Pericardium fibroblast (primary cell): ENCODE measurements around the gene ZNRF1. TPM values are rescaled to one million over a fixed set of nuclear protein-coding genes. Genes with fewer than 3 reads are reported as not detected.

ENCODE experiments used
- total RNA-seq: library from RNA; depleted of rRNA; stranded (reverse); fragments of >200 nt; gene quantifications from 2 replicates; pipeline ENCODE4 v1.2.3, GENCODE V29; 2015

ZNRF1 gene
- total RNA-seq: 17.9 and 21.3 TPM in 2 replicates

DNA sequence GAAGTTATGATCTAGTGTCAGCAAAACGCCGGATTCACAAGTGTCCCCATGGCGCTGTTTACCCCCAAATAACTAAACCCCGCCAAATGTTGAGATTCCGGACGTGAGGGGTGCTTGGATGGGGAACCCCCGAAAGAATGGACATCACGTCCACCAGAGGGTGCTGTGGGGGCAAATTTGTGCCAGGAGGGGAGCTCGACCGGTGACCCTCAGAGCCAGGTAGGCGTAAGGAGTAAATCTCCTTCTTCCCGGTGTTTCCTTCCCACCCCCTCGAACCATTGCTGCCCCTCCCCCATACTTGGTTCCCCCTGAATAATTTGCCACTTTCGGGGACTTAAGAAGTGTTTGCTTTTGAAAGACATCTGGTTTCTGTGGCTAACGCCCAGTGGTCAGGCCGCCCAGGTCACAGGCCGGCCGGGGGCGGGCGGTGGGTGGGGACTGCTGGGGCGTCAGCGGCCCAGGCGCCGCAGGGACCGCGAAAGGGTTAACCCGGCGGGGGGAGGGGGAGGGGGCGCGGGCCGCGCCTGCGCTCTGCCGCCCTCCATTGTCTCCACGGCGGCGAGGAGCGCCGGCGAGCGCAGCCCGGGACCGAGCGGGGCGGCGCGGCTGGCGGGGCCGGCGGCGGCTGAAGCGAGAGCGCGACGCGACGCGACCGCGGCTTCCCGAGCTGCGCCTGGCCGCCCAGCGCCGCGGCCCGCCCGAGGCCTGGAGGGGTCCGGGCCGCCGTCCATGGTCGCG is at the start of gene ZNRF1:
ZNRF1 (plus strand) TSS at position 544 of the 738 bp plus-strand sequence. CDS start 648 bp downstream, outside the sequence.

DNA sequence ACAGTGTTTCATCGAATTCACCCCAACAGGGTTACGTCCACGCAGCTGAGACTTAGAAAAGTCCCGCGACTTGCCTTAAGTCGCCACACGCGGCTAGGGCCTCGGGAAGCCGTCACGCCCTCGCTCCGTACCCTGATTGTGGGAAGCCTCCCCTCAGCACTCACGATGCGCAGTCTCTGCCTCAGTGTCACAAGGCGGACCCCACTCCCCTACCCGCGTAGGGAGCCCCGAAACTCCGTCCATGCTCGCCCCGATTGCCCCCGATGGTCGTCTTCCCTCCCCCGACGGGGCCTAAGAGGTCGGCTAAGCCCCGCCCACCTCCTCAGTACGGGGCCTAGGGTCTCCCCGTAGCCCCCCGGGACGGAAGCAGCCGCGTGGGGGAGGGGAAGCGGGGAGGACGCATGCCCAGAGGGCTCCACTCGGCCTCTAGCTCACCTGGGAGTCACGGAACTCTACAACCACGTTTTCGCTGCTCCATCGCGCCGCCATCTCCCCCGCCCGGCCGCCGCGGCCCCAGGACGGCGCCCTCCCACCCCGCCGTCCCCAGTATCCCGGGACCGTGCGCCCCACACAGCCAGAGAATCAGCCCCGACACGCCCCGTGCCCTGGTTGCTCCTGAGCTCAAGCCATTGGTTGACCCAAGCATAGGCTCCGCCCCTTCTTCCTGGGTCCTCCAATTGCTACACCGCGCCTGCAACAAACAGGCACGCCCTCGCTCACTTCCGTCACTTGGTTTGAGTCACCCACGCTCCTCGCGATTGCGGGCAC is 14.1 kb upstream of the ZNRF1 start, which contains the start of gene WDR59:
WDR59 (minus strand) TSS at position 595 of the 768 bp plus-strand sequence; CDS start at position 489, 106 bp downstream.

DNA sequence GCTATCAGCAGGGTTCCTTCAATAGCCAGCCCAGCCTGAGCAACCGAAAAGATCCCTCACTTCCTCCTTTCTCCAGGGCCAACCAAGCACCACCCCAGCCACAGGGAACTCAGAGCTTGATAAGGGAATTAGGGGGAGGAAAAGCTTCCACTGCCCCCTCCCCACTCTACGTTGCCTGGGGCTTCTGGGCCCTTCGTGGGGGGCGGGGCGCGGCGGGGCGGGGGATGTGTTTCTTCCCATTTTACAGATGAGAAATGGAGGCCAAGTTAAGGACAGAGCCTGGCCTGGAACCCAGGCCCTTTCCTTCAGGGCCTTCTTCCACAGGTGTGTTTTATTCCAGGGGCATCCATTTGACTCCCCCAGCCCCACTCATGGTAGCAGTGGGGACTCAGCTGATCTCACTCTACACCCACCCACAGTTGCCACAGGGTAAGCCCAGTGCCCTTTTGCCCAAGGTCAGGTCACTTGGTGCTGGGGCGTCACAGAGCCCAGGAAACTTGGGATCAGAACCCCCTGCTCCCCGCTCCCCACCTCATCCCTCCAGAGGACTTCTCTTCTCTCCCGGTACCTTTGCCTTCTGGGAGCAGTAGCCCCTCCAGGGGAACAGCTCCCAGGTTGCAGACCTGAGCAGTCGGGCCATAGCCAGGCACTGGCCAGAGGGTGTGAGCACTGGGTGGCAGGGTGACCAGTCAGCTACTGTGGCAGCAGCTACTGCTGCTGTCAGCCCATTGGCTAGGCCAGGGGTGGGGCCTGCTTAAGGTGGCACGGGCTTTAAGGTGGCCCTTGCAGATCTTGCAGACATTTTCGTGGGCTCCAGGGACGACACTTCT is 117.5 kb downstream of the ZNRF1 start, which contains the start of gene LDHD:
LDHD (minus strand) TSS at position 700 of the 830 bp plus-strand sequence; CDS start at position 640, 60 bp downstream.

DNA sequence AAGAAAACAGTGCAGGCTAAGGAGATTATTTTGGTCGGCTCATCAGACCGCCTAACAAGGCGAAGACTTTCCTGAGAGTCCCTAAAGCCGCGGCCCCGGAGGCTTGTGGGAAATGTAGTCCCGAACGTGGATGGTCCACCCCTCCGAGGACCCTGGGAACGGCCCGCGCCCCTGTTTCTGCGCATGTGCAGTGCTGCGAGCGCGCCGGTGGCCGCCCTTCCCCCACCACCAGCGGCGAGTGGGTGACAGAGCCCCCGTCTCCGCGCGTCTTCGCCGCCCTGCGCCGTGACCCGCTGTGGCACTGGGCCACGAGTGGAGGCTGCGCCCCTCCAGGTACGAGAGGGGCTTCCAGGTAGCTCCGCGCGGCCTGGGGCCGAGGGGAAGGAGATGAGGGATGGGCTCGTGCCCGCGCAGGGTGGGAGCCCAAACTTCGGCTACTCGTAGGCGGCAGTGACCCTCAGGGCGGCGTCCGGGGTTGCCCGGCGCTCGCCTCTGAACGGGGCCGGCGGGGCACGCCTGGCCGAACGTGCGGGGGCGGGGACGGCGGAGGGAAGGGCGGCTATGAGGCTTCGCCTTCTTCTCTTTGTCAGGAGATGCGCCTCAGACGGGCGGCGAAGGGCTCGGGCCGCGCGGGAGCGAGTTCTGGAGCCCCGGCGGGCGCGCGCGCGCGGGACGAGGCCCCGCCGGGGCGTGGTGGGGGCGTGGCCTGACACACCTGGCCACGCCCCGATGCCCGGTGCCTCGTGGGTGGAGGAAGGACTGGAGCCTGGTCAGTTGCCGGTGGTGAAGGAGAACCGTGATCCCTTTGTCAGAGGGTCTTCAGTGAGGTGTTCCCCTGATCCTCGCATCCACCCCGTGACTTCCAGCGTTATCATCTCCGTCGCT is 149.7 kb downstream of the ZNRF1 start, which contains the start of gene ZFP1:
ZFP1 (plus strand) TSS at position 214 of the 885 bp plus-strand sequence. CDS start 4,428 bp downstream, outside the sequence.

Other genes with a start within 250 kb of the ZNRF1 start
- gene FA2H, start 224.2 kb upstream of the ZNRF1 start, total RNA-seq: not detected in 2 replicates
- gene WDR59, start 13.9 kb upstream of the ZNRF1 start, total RNA-seq: 12.2 and 15.2 TPM in 2 replicates
- 1.4 and 1.5 TPM in 2 replicates for gene LDHD, start 117.8 kb downstream of the ZNRF1 start, total RNA-seq
- gene ZFP1, start 149.5 kb downstream of the ZNRF1 start, total RNA-seq: 8.1 and 9.2 TPM in 2 replicates
- gene CTRB2, start 208.1 kb downstream of the ZNRF1 start, total RNA-seq: not detected in 2 replicates
- not detected in 2 replicates for gene CTRB1, start 220.0 kb downstream of the ZNRF1 start, total RNA-seq